ENCODE results near the gene HSD17B7. TPM values are rescaled to one million over a fixed set of nuclear protein-coding genes. Genes with fewer than 3 reads are reported as not detected.

HSD17B7 gene
- polyA plus RNA-seq, 1 donor from 2014 or later = 75.5 TPM

DNA sequence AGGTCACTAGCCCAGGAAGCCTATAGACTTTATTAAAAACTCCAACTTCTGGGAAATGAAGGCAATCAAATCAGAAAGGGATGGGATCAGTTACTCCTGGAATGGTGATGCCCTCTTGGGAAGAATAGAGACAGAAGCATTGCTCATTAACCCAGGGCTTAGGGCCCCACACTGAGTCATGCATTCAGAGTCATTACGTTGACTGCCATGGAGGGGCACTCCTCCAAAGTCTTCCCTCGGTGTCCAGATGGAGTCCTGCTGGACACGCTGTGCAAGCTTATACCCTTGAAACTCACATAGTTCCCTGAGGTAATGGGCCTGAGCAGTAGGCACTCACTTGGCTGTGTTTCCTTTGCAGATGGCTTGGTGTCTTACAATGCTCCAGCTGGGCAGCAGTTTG, 35.2 kb upstream of the HSD17B7 start:
- Histone ChIP-seq H3K4me2 (ENCODE audit: low read length) (no peak overlapping the region), H3K79me2 (replicated peaks; ENCODE audit: insufficient read depth, low read length) (no peaks in the 10 kb centered on the region), H3K9me2 (ENCODE audit: insufficient read depth, low read length) (no peaks in the 10 kb centered on the region), H3K4me3 (ENCODE audit: low read length) (no peak overlapping the region), H3K9me3 (ENCODE audit: low read length) (no peaks in the 10 kb centered on the region), H3K27ac (ENCODE audit: low read length) (no peak overlapping the region), H4K20me1 (ENCODE audit: insufficient read depth) (no peaks in the 10 kb centered on the region), H3F3A (ENCODE audit: insufficient read depth, low read length, poor library complexity, severe bottlenecking) (no peaks in the 10 kb centered on the region), H3K36me3 (ENCODE audit: insufficient read depth, low read length) (no peaks in the 10 kb centered on the region), H3K27me3 (ENCODE audit: insufficient read depth, low read depth, low read length) (no peaks in the 10 kb centered on the region), H3K9ac (ENCODE audit: low read length) (no peak overlapping the region), H2AFZ (ENCODE audit: low read depth, low read length) (no peak overlapping the region)
- TF ChIP-seq, protein P1, sequence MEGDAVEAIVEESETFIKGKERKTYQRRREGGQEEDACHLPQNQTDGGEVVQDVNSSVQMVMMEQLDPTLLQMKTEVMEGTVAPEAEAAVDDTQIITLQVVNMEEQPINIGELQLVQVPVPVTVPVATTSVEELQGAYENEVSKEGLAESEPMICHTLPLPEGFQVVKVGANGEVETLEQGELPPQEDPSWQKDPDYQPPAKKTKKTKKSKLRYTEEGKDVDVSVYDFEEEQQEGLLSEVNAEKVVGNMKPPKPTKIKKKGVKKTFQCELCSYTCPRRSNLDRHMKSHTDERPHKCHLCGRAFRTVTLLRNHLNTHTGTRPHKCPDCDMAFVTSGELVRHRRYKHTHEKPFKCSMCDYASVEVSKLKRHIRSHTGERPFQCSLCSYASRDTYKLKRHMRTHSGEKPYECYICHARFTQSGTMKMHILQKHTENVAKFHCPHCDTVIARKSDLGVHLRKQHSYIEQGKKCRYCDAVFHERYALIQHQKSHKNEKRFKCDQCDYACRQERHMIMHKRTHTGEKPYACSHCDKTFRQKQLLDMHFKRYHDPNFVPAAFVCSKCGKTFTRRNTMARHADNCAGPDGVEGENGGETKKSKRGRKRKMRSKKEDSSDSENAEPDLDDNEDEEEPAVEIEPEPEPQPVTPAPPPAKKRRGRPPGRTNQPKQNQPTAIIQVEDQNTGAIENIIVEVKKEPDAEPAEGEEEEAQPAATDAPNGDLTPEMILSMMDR (IDR thresholded peaks at IDR 0.05; ENCODE audit: poor library complexity, severe bottlenecking) = no peak
- TF ChIP-seq EP300 (conservative IDR thresholded peaks at IDR 0.05; ENCODE audit: poor library complexity, severe bottlenecking) (no peak), MXI1 (conservative IDR thresholded peaks at IDR 0.05; ENCODE audit: poor library complexity, severe bottlenecking) (no peak), TAF1 (IDR thresholded peaks at IDR 0.05; ENCODE audit: low read depth) (no peak), RAD21 (conservative IDR thresholded peaks at IDR 0.05) (no peak), POLR2AphosphoS5 (IDR thresholded peaks at IDR 0.05) (no peak), EZH2 (IDR thresholded peaks at IDR 0.05; ENCODE audit: borderline replicate concordance, insufficient read depth, low read length, poor library complexity, severe bottlenecking) (no peak), SMC3 (conservative IDR thresholded peaks at IDR 0.05; ENCODE audit: poor library complexity) (no peak)
- TF ChIP-seq, protein P2, sequence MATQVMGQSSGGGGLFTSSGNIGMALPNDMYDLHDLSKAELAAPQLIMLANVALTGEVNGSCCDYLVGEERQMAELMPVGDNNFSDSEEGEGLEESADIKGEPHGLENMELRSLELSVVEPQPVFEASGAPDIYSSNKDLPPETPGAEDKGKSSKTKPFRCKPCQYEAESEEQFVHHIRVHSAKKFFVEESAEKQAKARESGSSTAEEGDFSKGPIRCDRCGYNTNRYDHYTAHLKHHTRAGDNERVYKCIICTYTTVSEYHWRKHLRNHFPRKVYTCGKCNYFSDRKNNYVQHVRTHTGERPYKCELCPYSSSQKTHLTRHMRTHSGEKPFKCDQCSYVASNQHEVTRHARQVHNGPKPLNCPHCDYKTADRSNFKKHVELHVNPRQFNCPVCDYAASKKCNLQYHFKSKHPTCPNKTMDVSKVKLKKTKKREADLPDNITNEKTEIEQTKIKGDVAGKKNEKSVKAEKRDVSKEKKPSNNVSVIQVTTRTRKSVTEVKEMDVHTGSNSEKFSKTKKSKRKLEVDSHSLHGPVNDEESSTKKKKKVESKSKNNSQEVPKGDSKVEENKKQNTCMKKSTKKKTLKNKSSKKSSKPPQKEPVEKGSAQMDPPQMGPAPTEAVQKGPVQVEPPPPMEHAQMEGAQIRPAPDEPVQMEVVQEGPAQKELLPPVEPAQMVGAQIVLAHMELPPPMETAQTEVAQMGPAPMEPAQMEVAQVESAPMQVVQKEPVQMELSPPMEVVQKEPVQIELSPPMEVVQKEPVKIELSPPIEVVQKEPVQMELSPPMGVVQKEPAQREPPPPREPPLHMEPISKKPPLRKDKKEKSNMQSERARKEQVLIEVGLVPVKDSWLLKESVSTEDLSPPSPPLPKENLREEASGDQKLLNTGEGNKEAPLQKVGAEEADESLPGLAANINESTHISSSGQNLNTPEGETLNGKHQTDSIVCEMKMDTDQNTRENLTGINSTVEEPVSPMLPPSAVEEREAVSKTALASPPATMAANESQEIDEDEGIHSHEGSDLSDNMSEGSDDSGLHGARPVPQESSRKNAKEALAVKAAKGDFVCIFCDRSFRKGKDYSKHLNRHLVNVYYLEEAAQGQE (IDR thresholded peaks at IDR 0.05; ENCODE audit: borderline replicate concordance) = no peak

GRCh38 chr1:162756523-162756922, 34.0 kb upstream of the HSD17B7 start:
- TF ChIP-seq SMC3 (conservative IDR thresholded peaks at IDR 0.05; ENCODE audit: poor library complexity) = no peak
- TF ChIP-seq POLR2AphosphoS5 (IDR thresholded peaks at IDR 0.05) = no peak
- TF ChIP-seq, protein P1 (IDR thresholded peaks at IDR 0.05; ENCODE audit: poor library complexity, severe bottlenecking) = no peak
- no peak for TF ChIP-seq EP300 (conservative IDR thresholded peaks at IDR 0.05; ENCODE audit: poor library complexity, severe bottlenecking)
- TF ChIP-seq EZH2 (IDR thresholded peaks at IDR 0.05; ENCODE audit: borderline replicate concordance, insufficient read depth, low read length, poor library complexity, severe bottlenecking) = no peak
- no peak for TF ChIP-seq MXI1 (conservative IDR thresholded peaks at IDR 0.05; ENCODE audit: poor library complexity, severe bottlenecking)
- TF ChIP-seq, protein P2 (IDR thresholded peaks at IDR 0.05; ENCODE audit: borderline replicate concordance) = no peak
- TF ChIP-seq TAF1 (IDR thresholded peaks at IDR 0.05; ENCODE audit: low read depth) = no peak
- no peak for TF ChIP-seq RAD21 (conservative IDR thresholded peaks at IDR 0.05)
- no peak overlapping the region for H3K4me2 ChIP-seq (ENCODE audit: low read length)

More at GRCh38 chr1:162756523-162756922, 34.0 kb upstream of the HSD17B7 start:
- Histone ChIP-seq H3K9ac (ENCODE audit: low read length) (no peak overlapping the region), H3K27me3 (ENCODE audit: insufficient read depth, low read depth, low read length) (no peaks in the 10 kb centered on the region), H3K9me3 (ENCODE audit: low read length) (no peaks in the 10 kb centered on the region), H3K36me3 (ENCODE audit: insufficient read depth, low read length) (no peaks in the 10 kb centered on the region), H3K4me3 (ENCODE audit: low read length) (no peak overlapping the region), H3K27ac (ENCODE audit: low read length) (no peak overlapping the region), H2AFZ (ENCODE audit: low read depth, low read length) (no peak overlapping the region), H4K20me1 (ENCODE audit: insufficient read depth) (no peaks in the 10 kb centered on the region), H3F3A (ENCODE audit: insufficient read depth, low read length, poor library complexity, severe bottlenecking) (no peaks in the 10 kb centered on the region), H3K79me2 (replicated peaks; ENCODE audit: insufficient read depth, low read length) (no peaks in the 10 kb centered on the region), H3K9me2 (ENCODE audit: insufficient read depth, low read length) (no peaks in the 10 kb centered on the region)

Data from neural cell (in vitro differentiated cells).